Measurements from ENCODE around the gene FCHO2.

DNA sequence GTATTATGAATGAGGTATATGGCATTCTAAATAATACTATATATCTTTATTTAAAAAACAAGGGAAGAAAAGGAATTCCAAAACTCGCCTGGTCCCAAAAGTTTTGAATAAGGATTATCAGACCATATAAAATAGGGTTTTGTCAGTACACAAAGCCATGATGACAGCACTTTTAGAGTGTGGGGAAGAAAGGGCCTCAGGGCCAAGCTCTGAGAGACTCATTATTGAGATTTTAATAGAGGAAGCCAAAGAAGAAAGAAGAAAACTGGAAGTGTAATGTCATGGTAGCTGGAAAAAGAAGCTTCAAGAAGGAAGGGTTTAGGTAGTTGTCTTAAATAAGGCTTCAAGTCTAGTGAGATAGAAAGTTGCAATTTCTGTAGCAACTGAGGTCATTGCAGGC, 53.0 kb downstream of the FCHO2 start:
- TF ChIP-seq CTCF (IDR thresholded peaks at IDR 0.05) = no peak
- TF ChIP-seq EZH2 (IDR thresholded peaks at IDR 0.05) = no peak

Measured in neural progenitor cell (in vitro differentiated cells).